Endothelial cell (in vitro differentiated cells): Measurements from ENCODE around the gene MYO3B. TPM values are rescaled to one million over a fixed set of nuclear protein-coding genes. Genes with fewer than 3 reads are reported as not detected.

Experiments used
- DNase-seq: peaks from one replicate; pipeline ENCODE4 v3.0.0; 2021; ENCODE audit warnings: low spot score
- H3K27ac Mint-ChIP-seq: one replicate; pipeline ENCODE4 v1.8.0; 2021; ENCODE audit warnings: mixed read lengths, inconsistent platforms; ENCODE audit not compliant: unreplicated experiment
- H3K27me3 Mint-ChIP-seq: one replicate; pipeline ENCODE4 v1.8.0; 2021; ENCODE audit warnings: mild to moderate bottlenecking, moderate library complexity, mixed read lengths, inconsistent platforms; ENCODE audit not compliant: unreplicated experiment
- H3K36me3 Mint-ChIP-seq: one replicate; pipeline ENCODE4 v1.8.0; 2021; ENCODE audit warnings: mild to moderate bottlenecking, low read depth, mixed read lengths, inconsistent platforms; ENCODE audit not compliant: unreplicated experiment
- H3K4me1 Mint-ChIP-seq: one replicate; pipeline ENCODE4 v1.8.0; 2021; ENCODE audit warnings: mild to moderate bottlenecking, mixed read lengths, inconsistent platforms; ENCODE audit not compliant: unreplicated experiment
- H3K4me3 Mint-ChIP-seq: one replicate; pipeline ENCODE4 v1.8.0; 2021; ENCODE audit warnings: mild to moderate bottlenecking, mixed read lengths, inconsistent platforms; ENCODE audit not compliant: unreplicated experiment
- H3K9me3 Mint-ChIP-seq: one replicate; pipeline ENCODE4 v1.8.0; 2021; ENCODE audit warnings: mixed read lengths, inconsistent platforms; ENCODE audit not compliant: unreplicated experiment
- total RNA-seq: library from RNA; stranded (reverse); fragmentation: NEBNext Ultra II Directional; extraction: Animal tissue kit (Norgen Biotek cat#: 25700); gene quantifications from one replicate; pipeline ENCODE4 v1.2.1, GENCODE V29; 2021; ENCODE audit not compliant: unreplicated experiment
- TF ChIP-seq, protein P1 (sequence below): fragments of 200-600 bp; sonication (generic); IDR thresholded peaks from one replicate; pipeline ENCODE4 v1.5.0; 2021; ENCODE audit warnings: antibody characterized with exemption; ENCODE audit not compliant: unreplicated experiment

MYO3B gene
- total RNA-seq, 1 donor from 2014 or later, result 1.3 TPM

- H3K27ac Mint-ChIP-seq, result no peak overlapping the region
- H3K4me1 Mint-ChIP-seq, result peaks cover 29% of the 10 kb centered on the region
- H3K4me3 Mint-ChIP-seq, result no peak overlapping the region
- H3K9me3 Mint-ChIP-seq, result no peaks in the 10 kb centered on the region
- no peak for DNase-seq
- H3K27me3 Mint-ChIP-seq, result peaks cover 2% of the 10 kb centered on the region
- TF ChIP-seq, protein P1, sequence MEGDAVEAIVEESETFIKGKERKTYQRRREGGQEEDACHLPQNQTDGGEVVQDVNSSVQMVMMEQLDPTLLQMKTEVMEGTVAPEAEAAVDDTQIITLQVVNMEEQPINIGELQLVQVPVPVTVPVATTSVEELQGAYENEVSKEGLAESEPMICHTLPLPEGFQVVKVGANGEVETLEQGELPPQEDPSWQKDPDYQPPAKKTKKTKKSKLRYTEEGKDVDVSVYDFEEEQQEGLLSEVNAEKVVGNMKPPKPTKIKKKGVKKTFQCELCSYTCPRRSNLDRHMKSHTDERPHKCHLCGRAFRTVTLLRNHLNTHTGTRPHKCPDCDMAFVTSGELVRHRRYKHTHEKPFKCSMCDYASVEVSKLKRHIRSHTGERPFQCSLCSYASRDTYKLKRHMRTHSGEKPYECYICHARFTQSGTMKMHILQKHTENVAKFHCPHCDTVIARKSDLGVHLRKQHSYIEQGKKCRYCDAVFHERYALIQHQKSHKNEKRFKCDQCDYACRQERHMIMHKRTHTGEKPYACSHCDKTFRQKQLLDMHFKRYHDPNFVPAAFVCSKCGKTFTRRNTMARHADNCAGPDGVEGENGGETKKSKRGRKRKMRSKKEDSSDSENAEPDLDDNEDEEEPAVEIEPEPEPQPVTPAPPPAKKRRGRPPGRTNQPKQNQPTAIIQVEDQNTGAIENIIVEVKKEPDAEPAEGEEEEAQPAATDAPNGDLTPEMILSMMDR, result no peak
- no peaks in the 10 kb centered on the region for H3K36me3 Mint-ChIP-seq
These were observed 38.5 kb downstream of the MYO3B start for GRCh38 chr2:170216428-170216827.

- DNase-seq, result no peak
- TF ChIP-seq, protein P1, result no peak
- H3K27me3 Mint-ChIP-seq, result peaks cover 2% of the 10 kb centered on the region
- no peaks in the 10 kb centered on the region for H3K9me3 Mint-ChIP-seq
- H3K4me1 Mint-ChIP-seq, result peaks cover 30% of the 10 kb centered on the region
- H3K4me3 Mint-ChIP-seq, result no peak overlapping the region
- H3K36me3 Mint-ChIP-seq, result no peaks in the 10 kb centered on the region
- H3K27ac Mint-ChIP-seq, result no peak overlapping the region
These were observed 39.0 kb downstream of the MYO3B start for GRCh38 chr2:170216981-170217380.

DNA sequence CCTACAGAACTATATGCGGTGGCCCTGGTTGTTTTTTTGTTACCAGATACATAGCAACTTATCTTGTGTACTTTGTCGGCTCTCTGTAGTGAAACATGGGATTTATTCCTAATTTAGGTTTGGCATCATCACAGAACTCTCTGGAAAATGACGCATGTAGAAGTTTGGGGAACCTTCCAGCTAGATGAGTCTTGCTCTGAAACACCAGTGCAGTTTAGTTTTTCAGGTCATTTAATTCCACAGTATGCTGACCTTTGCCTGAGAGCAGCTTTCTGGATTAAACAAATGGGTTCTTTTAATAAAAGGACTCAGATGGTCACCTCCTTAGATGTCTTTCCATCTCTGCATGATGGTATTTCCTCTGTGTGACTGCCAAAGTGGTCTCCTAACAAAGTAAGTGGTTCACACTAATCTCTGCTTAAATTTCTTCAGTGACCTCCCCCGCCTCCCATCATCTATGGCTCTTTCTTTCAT, 39.9 kb downstream of the MYO3B start:
- no peaks in the 10 kb centered on the region for H3K36me3 Mint-ChIP-seq
- no peak overlapping the region for H3K27ac Mint-ChIP-seq
- H3K9me3 Mint-ChIP-seq, result no peaks in the 10 kb centered on the region
- H3K27me3 Mint-ChIP-seq, result peaks cover 4% of the 10 kb centered on the region
- TF ChIP-seq, protein P1, result no peak
- DNase-seq, result no peak
- H3K4me1 Mint-ChIP-seq, result peaks cover 32% of the 10 kb centered on the region
- H3K4me3 Mint-ChIP-seq, result no peak overlapping the region

DNA sequence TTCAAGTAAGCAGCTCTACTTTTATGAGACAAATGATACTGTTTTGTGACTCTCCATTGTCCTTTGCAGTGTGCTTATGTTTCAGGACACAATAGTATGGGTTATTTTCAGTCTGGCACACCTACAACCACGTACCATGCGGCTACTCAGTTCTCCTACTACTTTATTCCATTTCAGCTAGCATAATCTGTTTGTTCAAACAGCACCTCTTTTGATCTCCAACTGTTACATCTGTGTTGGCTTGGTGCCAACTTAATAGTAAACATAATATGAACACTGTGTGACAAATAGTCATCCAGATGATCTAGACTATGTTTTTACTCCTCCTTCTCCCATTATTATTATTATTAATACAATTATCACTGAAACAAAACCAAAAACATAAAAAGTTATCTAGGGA, 40.5 kb downstream of the MYO3B start:
- Mint-ChIP-seq H3K36me3 (no peaks in the 10 kb centered on the region), H3K4me1 (peaks cover 30% of the 10 kb centered on the region), H3K27ac (no peak overlapping the region), H3K27me3 (peaks cover 2% of the 10 kb centered on the region), H3K9me3 (no peaks in the 10 kb centered on the region), H3K4me3 (no peak overlapping the region)
- TF ChIP-seq, protein P1, result no peak
- DNase-seq, result no peak

GRCh38 chr2:170218931-170219330, 41.0 kb downstream of the MYO3B start:
- H3K27me3 Mint-ChIP-seq, result peaks cover 2% of the 10 kb centered on the region
- no peak overlapping the region for H3K27ac Mint-ChIP-seq
- H3K4me1 Mint-ChIP-seq, result peaks cover 30% of the 10 kb centered on the region

More at GRCh38 chr2:170218931-170219330, 41.0 kb downstream of the MYO3B start:
- Mint-ChIP-seq H3K36me3 (no peaks in the 10 kb centered on the region), H3K9me3 (no peaks in the 10 kb centered on the region), H3K4me3 (no peak overlapping the region)
- DNase-seq, result no peak
- TF ChIP-seq, protein P1, result no peak
